RWPE1 (cell line): ENCODE data around the gene TUBB3.
"Not testable (repeated sequence)": the region's sequence is repeated elsewhere in the genome, so short reads cannot be mapped to it uniquely, and the experiment has no call there.

ENCODE experiments used
- CTCF ChIA-PET: fragments of 350-600 bp; sonication (Branson Sonifier 250); formaldehyde crosslinking; extraction: SDS; loops from one replicate; lab custom pipeline; 2021; lab: Yijun Ruan, JAX
- POLR2A ChIA-PET: fragments of 400-600 bp; formaldehyde crosslinking; extraction: SDS; loops from one replicate; lab custom pipeline; 2020; ENCODE audit warnings: antibody characterized with exemption; ENCODE audit not compliant: low non-redundant PET; lab: Yijun Ruan, JAX
- DNase-seq: peaks from one replicate; pipeline ENCODE4 v3.0.0; 2012; ENCODE audit warnings: low spot score
- H3K27ac ChIP-seq: fragments of 450-650 bp; 2 replicates; pipeline ENCODE4 v1.5.1; 2017
- TF ChIP-seq, protein P1 (sequence below): fragments of 450-650 bp; conservative IDR thresholded peaks from 2 replicates; pipeline ENCODE4 v1.5.1; 2017; ENCODE audit warnings: low read depth, mild to moderate bottlenecking

TUBB3 gene

DNA sequence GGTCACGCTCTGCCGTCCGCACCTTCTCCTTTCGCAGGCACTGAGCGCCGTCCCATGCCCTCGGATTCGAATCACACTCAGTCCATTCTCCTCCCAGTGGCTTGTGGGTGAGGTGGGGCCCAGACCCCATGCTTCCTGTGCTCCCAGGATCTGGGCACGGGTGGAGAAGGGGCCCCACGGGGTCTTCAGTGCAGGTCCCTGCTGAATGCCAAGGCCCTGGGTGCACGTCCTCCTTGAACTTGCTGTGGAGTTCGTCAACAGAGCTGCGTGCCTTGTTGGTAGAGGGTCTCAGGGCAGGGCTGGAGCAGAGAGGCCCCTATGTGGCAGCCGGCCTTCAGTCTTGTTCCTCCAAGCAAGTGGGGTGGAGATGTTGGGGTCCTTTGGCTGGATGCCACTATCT, 11.8 kb upstream of the TUBB3 start:
- CTCF ChIA-PET, result no interaction called here
- H3K27ac ChIP-seq, result peak overlapping the region; percentile 59; the same call in 1 of the 2 replicates
- POLR2A ChIA-PET, result no interaction called here
- no peak for DNase-seq
- TF ChIP-seq, protein P1, sequence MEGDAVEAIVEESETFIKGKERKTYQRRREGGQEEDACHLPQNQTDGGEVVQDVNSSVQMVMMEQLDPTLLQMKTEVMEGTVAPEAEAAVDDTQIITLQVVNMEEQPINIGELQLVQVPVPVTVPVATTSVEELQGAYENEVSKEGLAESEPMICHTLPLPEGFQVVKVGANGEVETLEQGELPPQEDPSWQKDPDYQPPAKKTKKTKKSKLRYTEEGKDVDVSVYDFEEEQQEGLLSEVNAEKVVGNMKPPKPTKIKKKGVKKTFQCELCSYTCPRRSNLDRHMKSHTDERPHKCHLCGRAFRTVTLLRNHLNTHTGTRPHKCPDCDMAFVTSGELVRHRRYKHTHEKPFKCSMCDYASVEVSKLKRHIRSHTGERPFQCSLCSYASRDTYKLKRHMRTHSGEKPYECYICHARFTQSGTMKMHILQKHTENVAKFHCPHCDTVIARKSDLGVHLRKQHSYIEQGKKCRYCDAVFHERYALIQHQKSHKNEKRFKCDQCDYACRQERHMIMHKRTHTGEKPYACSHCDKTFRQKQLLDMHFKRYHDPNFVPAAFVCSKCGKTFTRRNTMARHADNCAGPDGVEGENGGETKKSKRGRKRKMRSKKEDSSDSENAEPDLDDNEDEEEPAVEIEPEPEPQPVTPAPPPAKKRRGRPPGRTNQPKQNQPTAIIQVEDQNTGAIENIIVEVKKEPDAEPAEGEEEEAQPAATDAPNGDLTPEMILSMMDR, result no peak

DNA sequence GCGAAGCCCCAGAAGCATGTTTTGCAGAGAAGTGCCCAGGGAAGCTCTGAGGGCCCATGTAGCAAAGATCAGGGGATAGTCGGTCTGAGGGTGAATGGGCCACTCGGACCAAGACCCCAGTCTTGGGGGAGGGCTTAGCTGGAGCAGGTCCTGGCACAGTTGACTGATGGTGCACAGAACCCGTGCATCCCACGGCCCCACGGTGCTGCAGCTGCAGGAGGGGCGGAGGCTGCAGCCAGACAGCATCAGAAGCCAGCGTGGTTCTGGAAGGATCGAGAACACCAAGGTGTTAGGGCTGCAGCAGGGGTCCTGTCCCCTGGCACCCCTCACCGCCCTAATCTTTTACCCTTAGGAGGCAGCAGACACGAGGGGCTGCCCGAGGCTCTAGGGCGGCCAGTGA, 11.0 kb upstream of the TUBB3 start:
- ChIA-PET CTCF (no interaction called here), POLR2A (no interaction called here)
- H3K27ac ChIP-seq, result peak overlapping the region; percentile 61
- no peak for DNase-seq
- TF ChIP-seq, protein P1, result no peak

DNA sequence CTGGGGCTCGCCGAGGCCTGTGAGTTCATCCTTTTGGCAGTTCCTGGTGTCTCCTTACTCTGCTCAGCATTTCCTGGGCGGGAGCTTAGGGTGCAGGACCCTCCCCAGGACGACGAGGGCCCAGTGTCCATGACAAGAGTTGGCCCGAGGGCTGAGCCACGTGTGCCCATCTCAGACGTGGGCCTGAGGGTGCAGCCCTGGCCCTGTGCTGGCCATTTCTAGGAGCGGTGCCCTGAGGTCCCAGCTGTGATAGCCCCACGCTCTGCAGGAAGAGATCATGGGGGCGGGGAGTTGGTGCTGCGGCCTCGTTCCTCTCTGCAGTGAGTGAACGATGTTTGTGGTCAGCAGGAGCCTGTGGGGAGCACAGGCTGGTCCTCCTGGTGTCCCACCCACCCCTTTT, 10.5 kb upstream of the TUBB3 start:
- ChIA-PET POLR2A (interaction anchor here (0.6 kb wide), 1 partner anchor 40 kb away, joined by 3 read pairs; no protein-coding TSS in a partner anchor), CTCF (no interaction called here)
- peak overlapping the region; percentile 61 for H3K27ac ChIP-seq
- TF ChIP-seq, protein P1, result no peak
- no peak for DNase-seq

- TF ChIP-seq, protein P1, result no peak
- peak overlapping the region; percentile 61 for H3K27ac ChIP-seq
- DNase-seq, result no peak
- ChIA-PET POLR2A (no interaction called here), CTCF (no interaction called here)
These were observed 9.4 kb upstream of the TUBB3 start for GRCh38 chr16:89913408-89914387.

DNA sequence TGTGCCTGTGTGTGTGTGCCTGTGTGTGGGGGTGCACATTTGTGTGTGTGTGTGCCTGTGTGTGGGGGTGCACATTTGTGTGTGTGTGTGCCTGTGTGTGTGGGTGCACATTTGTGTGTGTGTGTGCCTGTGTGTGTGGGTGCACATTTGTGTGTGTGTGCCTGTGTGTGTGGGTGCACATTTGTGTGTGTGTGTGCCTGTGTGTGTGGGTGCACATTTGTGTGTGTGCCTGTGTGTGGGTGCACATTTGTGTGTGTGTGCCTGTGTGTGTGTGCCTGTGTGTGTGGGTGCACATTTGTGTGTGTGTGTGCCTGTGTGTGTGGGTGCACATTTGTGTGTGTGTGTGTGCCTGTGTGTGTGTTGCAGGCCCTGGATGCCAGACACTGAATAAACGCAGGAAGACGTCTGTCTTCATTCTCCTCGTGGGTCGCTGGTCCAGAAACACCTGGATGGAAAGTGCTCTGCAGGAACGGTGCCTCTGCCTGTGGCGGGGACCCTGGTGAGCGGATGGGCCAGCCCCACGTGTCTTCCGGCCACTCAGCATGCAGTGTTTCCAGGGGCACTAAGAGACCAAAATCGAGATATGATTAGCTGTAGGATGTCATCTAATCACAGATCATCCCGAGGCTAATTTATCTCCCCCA, 8.4 kb upstream of the TUBB3 start:
- peak overlapping the region; percentile 100 for H3K27ac ChIP-seq
- POLR2A ChIA-PET, DNase-seq, CTCF ChIA-PET: not testable (repeated sequence)

GRCh38 chr16:89915303-89916232, 7.6 kb upstream of the TUBB3 start:
- ChIA-PET CTCF (no interaction called here), POLR2A (interaction anchor here (0.6 kb wide), 1 partner anchor 17 kb away, joined by 5 read pairs; no protein-coding TSS in a partner anchor)
- TF ChIP-seq, protein P1, result no peak
- no peak for DNase-seq
- H3K27ac ChIP-seq, result peak overlapping the region; percentile 100
